Tibial nerve (tissue), 3 donors: ENCODE results near the gene MSI2.

Experiments used
- POLR2A ChIP-seq, 2 donors: fragments of 450-650 bp; IDR thresholded peaks; one replicate each; pipeline ENCODE4 v1.6.1; 2017; ENCODE audit warnings: antibody characterized with exemption in 2 of 2, mild to moderate bottlenecking in 2 of 2, moderate library complexity in 2 of 2
- TF ChIP-seq, protein P1 (sequence below), 5 experiments: fragments of 200-600 bp in 3 of 5; fragments of 450-650 bp in 2 of 5; sonication (generic) in 3 of 5; IDR thresholded peaks; one replicate each; pipeline ENCODE4 v1.5.1; 2016 to 2019; ENCODE audit warnings: antibody characterized with exemption in 5 of 5, mild to moderate bottlenecking in 3 of 5, moderate library complexity in 2 of 5

DNA sequence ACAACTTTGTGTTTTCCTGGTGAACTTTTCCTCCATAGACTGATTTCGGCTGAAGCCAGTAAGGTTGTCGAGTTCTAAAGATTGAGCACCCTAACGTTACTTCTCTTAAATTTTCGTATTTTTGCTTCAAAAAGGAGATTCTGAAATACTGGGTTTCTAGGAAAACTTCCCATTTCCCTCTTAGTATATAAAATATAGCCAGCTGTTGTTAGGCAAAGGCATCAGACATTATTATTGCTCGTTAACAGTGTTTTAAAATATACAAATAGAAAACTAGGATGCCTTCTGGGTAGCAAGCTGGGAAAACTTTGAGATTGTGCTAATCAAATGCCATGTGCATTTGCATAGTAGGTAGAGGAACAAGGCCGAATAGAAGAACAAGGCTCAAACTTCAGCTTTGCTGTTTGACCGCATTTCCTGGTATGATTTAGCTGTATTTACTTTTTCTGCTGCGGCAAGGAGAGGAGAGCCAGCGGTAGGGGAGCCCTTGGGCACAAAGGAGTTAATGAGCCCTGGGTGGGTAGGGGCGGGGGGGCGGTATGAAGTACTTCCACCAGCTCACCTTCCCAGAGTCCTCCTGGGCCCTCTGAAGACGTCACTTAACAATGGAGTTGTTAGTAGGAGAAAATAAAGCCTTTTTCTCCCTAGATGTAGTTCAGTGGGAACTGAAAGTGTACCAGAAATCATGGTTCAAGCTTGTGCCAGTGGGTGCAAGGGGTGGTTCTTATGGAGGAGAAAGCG, 151.9 kb downstream of the MSI2 start:
- TF ChIP-seq POLR2A (IDR thresholded peaks at IDR 0.05): no peak
- TF ChIP-seq, protein P1, sequence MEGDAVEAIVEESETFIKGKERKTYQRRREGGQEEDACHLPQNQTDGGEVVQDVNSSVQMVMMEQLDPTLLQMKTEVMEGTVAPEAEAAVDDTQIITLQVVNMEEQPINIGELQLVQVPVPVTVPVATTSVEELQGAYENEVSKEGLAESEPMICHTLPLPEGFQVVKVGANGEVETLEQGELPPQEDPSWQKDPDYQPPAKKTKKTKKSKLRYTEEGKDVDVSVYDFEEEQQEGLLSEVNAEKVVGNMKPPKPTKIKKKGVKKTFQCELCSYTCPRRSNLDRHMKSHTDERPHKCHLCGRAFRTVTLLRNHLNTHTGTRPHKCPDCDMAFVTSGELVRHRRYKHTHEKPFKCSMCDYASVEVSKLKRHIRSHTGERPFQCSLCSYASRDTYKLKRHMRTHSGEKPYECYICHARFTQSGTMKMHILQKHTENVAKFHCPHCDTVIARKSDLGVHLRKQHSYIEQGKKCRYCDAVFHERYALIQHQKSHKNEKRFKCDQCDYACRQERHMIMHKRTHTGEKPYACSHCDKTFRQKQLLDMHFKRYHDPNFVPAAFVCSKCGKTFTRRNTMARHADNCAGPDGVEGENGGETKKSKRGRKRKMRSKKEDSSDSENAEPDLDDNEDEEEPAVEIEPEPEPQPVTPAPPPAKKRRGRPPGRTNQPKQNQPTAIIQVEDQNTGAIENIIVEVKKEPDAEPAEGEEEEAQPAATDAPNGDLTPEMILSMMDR (IDR thresholded peaks at IDR 0.05): no peak
